GF-D8 (cell line): Measurements from ENCODE around the gene TMEM87A.

ENCODE experiments used
- DNase-seq: peaks from one replicate; lab custom pipeline; 2025; lab: John Stamatoyannopoulos, UW

TMEM87A gene

DNA sequence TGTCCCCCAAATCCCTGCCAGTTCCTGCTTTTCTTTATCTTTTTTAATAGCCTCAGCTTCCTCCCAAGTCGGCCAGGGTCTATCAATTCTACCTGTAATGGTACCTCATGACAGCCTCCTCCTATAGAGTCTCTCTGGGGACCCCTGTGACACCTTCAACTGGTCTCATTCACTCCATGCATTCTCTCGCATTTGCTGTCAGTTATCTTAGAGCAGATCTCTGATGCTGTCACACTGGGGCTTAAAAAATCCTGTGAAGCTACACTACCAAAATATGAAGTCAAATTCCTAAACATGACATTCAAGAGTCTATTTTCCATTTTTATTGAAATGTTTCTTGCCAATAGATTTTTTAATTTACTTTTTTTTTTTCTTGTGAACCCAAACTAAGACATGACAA is 70.6 kb downstream of the TMEM87A start:
- no peak for DNase-seq

DNA sequence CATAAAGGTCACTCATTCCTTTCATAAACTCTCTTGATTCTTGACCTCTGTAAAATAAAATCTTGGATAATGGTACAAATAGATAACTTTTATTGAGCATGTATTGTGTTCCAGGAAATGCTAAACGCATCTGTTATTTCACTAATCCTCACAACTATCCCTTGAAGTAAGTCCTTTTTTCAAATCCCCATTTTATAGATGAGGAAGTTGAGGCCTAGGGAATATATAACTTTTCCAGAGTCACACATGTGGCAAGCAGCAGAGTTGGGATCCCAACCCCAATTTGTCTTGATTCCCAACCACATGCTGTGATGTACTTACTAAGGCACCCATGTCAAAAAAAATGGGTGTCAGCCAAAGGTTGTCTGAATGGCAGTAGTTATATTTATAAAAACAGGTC is 71.4 kb downstream of the TMEM87A start:
- DNase-seq, result no peak

DNA sequence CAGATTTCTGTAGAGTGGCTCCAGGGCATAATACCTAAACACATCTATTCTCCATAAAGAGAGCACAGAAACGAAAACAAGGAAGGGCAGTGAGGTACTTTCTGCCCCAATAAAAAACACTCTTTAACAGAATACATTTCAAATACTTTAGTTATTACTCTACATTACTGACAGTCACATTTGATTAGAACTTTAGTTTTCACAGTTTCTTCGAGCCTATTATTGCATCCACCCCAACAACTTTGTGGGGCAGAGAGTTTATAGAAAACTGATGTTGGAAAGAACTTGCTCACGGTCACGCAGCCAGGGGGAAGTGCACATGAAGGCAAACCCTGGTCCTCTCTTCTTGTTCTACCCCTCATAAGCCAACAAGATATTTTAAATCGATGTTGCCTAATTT is 74.1 kb downstream of the TMEM87A start:
- no peak for DNase-seq

DNA sequence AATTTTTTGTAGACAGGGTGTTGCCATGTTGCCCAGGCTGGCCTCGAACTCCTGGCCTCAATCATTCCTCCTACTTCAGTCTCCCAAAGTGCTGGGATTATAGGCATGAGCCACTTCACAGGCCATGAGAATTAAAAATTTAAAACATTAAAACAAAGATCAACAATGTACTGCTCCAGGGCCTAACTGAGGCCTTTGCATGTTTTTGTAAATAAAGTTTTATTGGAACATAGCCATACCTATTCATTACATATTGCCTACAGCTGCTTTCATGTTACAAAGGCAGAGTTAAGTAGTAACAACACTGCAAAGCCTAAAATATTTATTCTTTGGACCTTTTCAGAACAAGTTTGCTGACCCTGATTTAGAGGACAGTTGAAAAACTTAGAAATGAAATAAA is 74.7 kb downstream of the TMEM87A start:
- no peak for DNase-seq

DNA sequence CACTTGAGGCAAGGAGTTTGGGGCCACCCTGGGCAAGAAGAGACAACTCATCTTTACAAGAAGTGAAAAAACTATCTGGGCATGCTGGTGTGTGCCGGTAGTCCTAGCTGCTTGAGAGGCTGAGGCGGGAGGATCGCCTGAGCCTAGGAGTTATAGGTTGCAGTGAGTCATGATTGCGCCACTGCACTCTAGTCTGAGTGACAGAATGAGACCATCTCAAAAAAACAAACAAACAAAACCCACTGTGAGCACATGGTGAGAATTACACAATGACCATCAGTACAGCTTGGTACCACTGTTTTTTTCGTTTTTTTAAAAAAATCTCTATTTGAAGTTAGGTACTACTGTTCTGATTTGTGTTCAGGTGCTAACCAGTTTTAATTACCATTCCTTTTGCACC is 78.7 kb downstream of the TMEM87A start:
- DNase-seq, result no peak

DNA sequence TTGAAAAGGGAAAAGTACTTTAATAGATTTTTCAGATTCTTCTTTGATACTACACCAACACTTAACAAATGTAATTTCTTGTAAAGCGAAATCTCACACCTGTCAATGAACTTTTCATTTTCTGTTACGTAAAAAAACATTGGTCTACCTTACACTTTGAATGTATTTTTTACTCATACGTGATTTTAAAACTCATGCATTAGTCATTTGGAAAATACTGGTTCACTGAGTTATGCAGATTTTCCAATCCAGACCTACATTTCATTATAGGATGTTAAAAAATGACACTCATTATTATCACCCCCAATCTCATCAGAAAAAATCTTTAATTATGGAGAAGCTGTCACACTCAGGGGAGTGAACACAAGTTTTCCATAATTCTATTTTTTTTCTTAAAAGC is 79.8 kb downstream of the TMEM87A start:
- no peak for DNase-seq

DNA sequence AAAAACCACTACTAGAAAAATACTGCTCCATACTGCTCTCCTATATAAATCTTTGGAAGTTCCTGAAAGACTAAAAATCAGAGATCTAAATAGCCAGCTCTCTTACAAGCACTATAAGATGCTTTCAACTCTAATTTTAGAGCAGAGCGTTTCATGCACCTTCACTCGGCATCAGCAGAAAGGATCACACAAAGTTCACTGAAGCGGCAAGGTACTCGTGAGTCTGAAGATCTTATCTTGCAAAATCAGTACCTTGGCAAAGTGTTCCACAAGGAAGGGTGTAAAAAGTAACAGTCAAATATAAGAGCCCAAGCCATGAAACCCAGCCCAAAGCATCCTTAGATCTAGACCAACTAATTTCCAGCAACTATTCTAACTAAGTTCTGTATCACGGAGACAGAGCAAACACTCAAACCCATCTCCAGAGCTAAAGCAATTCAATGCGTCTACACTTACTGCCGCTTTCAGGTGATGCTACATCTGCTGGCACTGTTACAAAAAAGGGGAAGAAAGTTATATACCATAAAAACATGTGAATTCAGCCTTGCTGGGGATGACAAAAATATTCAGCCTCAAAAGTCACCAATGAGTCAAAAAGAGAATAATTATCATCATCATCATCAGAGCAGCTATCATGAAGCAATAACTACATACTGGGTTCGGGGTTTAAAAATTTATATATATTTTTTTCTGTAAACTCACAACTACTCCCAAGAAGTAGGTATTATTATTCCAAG is 81.5 kb downstream of the TMEM87A start:
- DNase-seq, result no peak

DNA sequence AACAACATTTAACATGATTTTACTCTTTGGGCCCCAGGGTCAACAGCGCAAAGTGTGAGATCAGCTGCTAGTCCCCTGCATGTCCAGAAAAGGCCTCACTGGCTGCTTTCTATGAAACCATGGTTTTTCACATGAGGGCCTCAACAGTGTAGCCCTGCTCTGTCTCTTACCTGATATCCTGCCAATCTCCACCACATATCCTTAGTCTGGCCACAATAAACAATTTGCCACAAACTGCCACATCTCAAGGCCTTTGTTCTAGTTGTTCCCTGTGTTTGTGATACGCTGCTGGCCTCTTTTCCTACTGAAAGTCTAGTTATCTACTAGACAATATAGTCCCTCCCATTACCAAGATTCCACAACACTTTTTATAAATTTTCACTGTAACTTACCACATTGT is 82.9 kb downstream of the TMEM87A start:
- DNase-seq, result no peak

DNA sequence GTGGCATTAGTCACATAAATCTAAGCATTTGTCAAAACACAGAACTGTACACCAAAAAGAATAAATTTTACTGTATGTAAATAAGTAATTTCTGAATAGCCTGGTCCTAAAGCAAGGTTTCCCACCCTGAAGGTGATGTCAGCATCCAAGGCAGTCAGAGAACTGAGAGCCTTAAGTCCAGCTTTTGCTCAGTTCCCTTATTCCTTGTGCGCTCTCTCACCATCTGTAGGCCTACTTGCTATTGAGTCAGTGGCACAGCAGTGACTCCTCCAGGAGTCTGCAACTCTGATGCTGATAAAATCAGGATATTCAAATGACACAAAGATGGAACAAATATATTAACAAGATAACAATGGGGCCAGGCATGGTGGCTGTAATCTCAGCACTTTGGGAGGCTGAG is 87.4 kb downstream of the TMEM87A start:
- DNase-seq, result no peak

DNA sequence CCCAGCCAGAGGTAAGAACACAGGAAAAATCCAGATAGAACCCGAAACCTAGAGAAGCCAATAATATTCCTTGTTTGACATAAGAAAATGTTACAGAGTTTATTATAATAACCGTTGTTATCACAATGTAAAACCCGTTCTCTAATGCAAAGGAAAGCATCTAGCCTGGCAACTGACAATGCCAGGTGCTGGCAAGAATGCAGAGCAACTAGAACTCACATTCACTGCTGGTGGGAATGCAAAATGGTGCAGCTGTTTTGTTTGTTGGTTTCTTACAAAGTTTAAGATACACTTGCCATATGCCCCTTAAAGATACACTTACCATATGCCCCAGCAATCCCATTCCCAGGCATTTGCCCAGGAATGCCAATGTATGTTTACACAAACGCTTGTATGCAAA is 88.5 kb downstream of the TMEM87A start:
- DNase-seq, result no peak

DNA sequence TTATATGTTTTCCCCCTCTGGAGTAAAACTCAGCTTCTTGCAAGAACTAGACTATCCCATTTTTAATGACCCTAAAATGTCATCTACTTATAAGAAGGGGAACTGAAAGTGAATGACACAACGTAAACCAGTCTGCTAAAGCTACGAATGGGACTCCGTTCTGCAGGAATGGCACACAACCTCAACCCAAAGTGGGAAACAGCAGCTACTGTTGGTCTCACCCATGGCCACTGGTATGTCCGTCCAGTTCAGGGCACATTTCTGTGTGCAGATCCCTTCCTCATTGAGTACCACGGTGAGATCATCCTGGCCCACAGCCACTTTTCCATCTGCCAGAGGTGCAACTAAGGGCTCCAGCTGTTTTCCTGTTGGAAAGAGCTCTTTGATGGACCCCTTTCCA is 88.9 kb downstream of the TMEM87A start:
- DNase-seq, result no peak

DNA sequence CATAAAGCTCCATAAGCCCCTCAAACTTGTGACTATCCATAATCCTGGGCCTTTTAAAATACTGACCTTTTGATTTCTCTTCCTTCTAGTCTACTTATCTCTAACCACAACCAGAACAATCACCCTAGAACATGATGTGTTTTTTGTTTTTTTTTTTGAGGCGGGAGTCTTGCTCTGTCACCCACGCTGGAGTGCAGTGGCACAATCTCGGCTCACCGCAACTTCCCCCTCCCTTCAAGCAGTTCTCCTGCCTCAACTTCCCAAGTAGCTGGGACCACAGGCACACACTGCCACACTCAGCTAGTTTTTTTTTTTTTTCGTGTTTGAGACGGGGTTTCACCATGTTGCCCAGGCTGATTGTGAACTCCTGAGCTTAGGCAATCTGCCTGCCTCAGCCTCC is 90.3 kb downstream of the TMEM87A start:
- DNase-seq, result no peak

DNA sequence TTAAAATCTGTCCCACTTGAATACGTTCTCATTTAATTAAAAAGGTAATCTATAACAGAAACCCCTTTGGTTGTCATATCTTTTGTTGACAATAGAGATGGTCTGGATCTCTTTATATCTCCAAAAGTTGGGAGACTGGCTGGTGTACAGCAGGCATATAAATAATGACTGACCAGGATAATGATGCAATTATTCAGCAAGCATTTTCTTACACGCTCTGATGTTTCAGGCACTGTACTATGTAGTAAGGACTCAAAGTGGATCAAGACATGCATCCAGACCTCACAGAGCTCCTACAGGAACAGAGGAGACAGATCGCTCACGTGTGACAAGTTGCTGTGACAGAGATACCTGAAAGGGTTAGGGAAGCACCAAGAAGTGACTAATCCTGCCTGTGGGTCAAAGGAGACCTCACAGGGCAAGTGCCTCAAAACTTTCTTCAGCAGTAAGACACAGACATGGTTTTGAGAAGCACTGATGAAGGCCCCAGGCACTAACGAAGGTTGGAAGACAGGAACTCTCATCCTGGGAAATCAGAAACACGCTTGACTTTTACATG is 90.8 kb downstream of the TMEM87A start:
- no peak for DNase-seq

DNA sequence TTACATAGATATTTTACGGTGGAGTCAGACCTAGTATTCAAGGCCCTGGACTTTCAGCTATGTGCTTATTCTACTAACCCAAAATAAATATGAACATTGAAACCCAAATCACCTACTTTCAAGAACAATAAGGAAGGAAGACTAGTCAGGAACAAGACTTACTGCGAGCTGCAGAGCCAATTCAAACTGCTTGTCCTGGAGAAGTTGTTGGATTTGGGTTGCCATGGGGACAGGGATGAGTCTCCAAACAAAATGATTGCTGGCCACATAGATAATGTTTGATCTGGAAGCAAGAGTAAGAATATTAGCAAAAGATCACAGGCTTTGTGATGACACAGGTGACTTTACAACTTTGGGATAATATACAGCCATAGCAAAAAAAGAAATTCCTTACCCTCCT is 95.2 kb downstream of the TMEM87A start:
- no peak for DNase-seq

DNA sequence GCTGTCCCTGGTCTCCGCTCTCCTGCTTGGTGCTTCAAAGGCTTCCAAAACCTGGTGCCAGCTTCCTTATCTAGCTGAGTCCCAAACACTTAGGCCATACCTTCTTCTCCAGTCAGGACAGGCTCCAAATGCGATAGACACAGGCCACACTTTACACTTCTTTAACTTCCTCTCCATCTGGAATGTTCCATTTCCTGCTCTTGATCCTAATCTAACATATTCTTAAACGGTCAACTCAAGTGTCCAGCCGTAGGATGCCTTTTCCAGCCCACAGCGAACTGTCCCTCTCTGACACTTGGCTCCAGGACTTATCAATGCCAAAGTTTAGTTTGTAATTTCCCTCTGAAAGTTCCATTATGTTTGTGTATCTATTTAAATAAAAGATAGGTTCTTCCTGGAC is 97.6 kb downstream of the TMEM87A start:
- no peak for DNase-seq

DNA sequence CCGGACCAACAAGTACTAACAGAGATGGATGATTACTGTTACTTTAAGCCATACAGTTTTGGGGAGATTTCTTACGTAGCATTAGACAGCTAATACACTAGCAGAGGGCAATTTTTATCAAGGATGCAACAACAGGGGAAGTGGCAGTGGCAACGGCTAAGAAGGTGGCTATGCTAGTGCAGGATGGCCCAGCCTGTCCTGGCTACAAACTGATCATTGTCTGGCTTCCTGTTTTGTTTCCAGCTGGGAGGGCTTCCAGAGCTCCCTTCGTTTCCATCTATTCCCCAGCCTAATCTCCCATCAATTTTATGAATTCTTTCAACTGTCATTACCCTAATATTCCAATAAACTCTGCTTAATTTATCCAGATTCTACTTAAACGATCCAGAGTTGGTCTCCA is 100.8 kb downstream of the TMEM87A start:
- DNase-seq, result no peak

DNA sequence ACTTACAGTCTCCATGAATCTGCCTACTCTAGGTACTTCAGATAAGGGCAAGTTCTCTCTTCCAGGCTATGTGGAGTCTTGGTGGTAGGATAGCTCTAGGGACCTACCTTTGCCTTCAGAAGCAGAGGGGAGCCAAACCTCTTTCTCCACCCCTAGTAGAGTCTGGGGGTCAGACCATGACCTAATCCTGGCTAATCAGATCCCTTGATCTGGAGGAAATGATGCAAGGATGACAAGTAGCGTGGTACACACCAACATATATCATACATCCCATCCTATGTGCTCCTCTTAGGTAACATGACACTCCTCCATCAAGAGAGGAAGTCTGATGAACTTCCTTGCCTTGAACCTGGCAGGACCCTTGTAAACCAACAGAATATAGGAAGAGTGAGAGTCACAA is 101.4 kb downstream of the TMEM87A start:
- DNase-seq, result no peak

DNA sequence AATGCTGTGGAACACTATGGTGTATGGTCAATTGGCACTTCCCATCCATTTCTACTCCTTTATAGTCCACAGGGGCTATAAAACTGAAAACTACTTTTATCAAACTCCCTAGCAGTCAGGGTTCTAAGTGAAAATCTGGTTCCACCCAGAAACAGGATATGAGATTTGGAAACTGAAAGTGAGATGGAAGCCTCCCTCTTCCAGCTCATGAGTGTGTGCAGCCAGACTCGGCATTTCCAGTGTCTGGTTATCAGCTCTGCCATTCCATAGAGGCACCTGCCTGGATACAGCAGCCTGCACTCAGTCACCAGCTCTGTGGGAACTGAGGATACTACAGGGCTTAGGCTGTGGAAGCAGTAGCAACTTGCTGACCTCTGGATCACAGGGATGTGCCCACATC is 102.1 kb downstream of the TMEM87A start:
- DNase-seq, result no peak

DNA sequence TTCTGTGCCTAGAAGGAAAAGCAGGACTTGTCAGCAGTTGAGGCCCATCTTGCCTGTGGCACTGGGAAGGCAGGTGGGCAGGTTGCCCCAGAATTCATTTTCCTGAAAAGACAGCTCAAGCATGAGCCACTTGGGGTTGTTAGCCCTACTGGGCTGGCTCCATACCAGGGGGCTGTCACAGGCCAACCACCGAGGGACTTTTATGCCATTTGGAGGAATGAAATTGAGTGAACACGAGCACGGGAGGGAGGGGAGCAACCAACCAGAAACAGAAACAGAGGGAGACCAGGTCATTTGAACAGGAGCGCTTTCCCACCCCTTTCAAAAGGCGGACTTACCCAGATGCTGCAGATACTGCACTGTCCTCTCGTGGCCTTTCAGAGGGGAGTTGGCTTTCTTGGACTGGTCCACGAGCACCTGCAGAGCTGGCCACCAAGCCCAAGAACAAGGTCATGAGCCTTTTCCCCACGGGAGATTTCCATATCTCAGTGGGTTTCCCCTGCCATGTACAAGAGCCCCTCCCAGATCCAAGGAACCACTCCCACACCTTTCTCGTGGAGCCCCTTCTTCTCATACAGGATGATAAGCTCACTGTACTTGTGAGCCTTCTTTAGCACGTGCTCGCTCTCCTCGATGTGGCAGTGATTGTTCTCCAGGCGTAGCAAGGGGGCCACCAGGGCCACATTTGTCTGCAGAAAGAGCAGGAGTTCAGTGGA is 106.8 kb downstream of the TMEM87A start:
- DNase-seq, result no peak

DNA sequence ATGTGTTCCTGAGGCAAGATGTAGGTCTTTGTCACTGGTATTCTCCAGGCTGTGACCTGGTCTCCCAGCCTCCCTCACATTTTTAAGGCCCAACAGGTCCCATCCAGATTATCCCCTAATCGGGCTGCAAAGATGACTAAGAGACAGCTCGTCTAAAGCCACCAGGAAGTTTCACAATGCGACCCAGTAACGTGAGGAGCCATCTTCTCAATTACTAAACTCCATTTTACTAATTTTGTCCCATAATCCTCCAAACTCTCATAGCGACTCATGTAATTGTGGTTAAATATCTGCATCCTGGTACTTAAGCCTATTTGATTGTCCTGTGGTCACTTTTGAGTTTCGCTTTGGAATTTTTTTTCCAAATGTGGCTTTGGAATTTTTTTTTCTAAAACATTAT is 108.1 kb downstream of the TMEM87A start:
- DNase-seq, result no peak

DNA sequence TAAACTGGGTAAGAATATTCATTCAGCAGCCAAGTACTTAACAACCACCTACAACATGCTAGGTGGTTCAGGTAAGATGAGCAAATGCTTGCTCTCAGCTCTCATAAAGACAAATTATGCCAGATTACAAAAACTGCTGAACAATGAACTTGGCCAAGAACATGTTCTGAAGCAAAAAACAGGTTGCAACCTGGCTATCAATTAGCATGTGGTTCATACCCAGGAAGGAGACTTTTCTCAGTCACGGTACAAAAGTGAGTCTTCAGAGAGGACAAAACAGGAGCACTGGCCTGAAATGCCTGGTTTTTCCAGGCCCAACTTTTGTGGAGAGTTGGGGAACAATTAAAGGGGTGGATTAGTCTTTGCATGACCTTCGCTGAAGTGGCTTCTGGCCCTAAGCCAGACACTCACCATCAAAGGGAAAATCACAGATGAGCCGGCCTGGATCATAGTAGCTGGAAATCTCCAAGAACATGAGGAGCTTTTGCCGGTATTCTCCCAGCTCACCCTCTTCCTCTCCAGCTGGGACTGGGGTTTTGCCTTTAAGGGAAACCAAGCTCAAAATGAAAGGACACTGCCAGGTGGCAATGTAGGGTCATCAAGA is 109.2 kb downstream of the TMEM87A start:
- no peak for DNase-seq

DNA sequence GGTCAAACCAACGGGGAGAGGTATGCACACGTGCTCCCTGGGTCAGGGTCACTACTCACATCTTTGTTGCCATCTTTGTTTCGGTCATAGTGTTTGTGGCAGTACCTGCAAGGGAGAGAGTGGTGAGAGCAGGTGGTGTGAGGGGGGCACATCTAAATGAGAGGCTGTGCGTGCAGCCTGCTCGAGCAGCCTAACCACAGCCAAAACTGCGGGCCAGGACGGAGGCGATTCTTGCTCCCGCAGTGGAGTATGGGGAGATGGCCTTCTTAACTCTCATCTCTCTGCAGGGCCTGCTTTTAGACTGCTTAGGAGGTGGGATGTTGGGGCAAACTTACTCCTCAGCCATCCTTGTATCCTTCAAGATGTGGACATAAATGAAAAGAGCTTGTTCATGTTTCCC is 109.9 kb downstream of the TMEM87A start:
- DNase-seq, result no peak
